ENCODE measurements around the gene SLC28A1.

GRCh38 chr15:84880007-84880406, 4.5 kb upstream of the SLC28A1 start:
- TF ChIP-seq CTCF (IDR thresholded peaks at IDR 0.05) (no peak), EZH2 (IDR thresholded peaks at IDR 0.05; ENCODE audit: borderline replicate concordance, insufficient read depth, low read depth, low read length, poor library complexity, severe bottlenecking) (no peak)

Data from B cell (primary cell).